ENCODE data around the gene MAML2. TPM values are rescaled to one million over a fixed set of nuclear protein-coding genes. Genes with fewer than 3 reads are reported as not detected.

Gene MAML2
- total RNA-seq, 1 experiment from 2014 or later = 2.1 TPM

- DNase-seq (ENCODE audit: low spot score) = no peak
These were observed 367.7 kb downstream of the MAML2 start for GRCh38 chr11:95975343-95975742.

DNA sequence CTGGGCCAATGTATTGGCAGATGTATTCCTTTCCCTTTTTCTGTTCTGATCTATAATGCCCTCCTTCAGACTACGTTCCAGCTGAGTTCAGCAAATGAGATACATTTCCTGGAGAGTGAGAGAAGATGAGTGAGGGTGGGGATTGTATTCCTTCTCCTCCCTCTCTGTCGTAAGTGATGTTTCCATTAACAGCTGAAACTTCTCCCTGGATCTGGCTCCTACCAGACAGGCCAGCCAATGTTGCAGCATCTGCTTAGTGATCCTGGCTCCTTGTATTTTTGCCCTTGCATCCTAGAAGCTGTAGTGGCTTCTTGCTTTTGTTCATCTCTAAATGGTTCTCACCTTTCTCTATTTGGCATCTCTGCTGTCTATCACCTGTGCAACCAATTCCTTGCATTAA is 370.9 kb downstream of the MAML2 start:
- no peak for DNase-seq (ENCODE audit: low spot score)

DNA sequence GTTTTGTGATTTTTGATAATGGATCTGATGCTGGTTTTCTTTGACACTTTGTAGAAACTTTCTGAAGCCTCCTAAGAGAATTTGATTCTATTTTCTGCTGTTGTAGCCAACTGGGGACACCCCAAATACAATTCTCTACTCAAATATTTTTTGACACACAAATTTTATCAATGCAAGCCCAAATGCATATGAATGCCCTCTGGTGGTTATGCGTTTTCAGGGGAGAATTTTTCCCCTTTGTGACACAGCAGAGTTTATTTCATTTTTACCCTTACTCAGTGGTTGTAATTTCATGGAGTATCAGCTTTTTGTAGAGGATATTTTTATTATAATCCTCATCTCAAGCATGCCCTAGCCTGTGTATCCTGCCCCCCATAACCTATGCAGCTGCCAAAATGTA is 374.4 kb downstream of the MAML2 start:
- DNase-seq (ENCODE audit: low spot score) = no peak

- DNase-seq (ENCODE audit: low spot score) = no peak
These were observed 378.7 kb downstream of the MAML2 start for GRCh38 chr11:95964281-95964680.

DNA sequence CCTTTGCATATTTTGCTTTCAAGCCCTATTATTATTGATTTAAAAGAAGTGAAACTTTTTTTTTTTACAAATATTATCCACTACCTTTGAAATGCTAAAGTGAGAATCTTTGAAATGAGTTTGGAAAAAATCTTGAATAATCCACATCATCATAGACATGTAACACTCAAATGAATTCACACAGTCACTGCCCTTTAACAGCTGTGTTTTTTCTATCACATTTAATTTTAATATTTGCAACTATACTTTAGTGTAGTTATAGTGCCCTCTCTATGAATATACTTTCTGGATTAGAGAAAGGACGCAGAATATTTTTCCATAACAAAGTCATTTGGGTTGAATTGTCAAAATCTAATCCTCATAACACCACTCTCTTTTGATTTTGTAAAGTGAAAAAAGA is 381.2 kb downstream of the MAML2 start:
- no peak for DNase-seq (ENCODE audit: low spot score)

- no peak for DNase-seq (ENCODE audit: low spot score)
These were observed 392.1 kb downstream of the MAML2 start for GRCh38 chr11:95950905-95951304.

DNA sequence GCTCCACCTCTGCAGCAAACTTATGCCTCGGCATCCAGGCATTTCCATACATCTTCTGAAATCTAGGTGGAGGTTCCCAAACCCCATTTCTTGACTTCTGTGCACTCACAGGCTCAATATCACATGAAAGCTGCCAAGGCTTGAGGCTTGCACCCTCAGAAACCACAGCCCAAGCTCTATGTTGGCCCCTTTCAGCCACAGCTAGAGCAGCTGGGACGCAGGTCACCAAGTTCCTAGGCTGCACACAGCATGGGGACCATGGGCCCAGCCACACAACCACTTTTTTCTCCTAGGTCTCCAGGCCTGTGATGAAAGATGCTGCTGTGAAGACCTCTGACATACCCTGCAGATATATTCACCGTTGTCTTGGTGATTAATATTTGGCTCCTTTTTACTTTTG is 394.4 kb downstream of the MAML2 start:
- no peak for DNase-seq (ENCODE audit: low spot score)

- DNase-seq (ENCODE audit: low spot score) = no peak
These were observed 398.4 kb downstream of the MAML2 start for GRCh38 chr11:95944623-95945022.

GRCh38 chr11:95943546-95943945 is 399.4 kb downstream of the MAML2 start:
- no peak for DNase-seq (ENCODE audit: low spot score)

GRCh38 chr11:95939091-95939490 is 403.9 kb downstream of the MAML2 start:
- DNase-seq (ENCODE audit: low spot score) = no peak

- DNase-seq (ENCODE audit: low spot score) = no peak
These were observed 405.6 kb downstream of the MAML2 start for GRCh38 chr11:95937358-95937757.

GRCh38 chr11:95933594-95933993 is 409.4 kb downstream of the MAML2 start:
- DNase-seq (ENCODE audit: low spot score) = no peak

DNA sequence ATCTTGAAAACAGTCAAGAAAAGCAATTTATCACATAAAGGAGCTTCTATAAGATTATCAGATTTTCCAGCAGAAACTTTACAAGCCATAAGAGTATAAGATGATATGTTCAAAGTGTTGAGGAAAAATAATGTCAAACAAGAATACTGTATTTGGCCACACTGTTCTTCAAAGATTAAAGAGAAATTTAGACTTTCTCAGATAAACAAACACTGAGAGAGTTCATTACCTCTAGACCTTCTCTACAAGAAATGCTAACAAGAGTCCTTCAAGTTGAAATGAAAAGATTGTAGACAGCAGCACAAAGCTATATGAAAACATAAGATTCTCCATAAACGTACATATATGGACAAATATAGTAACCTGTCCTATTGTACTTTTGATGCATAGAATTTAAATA is 411.1 kb downstream of the MAML2 start:
- no peak for DNase-seq (ENCODE audit: low spot score)

DNA sequence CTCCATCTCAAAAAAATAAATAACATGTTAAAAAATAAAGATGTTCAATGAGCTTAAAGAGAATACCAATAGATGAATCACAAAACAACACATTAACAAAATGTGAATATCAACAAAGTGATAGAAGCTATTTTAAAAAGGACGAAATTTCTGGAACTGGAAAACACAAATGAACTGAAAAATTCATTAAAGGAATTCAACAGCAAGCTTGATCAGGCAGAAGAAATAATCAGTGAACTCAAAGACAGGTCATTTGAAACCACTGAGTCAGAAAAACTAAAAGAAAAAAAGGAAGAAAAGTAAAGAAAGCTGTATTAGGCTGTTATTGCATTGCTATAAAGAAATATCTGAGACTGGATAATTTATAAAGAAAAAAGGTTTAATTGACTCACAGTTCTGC is 412.0 kb downstream of the MAML2 start:
- DNase-seq (ENCODE audit: low spot score) = no peak

DNA sequence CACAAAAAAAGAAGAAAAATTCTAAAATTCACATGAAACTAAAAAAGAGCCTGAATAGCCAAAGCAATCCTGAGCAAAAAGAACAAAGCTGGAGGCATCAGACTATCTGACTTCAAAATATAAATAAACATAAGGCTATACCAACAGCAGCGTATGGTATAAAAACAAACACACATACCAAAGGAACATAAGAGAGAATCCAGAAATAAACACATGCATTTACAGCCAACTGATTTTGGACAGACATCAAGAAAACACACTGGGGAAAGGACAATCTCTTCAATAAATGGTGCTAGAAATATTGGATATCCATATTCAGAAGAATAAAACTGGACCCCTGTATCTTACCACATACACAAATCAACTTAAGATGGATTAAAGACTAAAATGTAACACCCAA is 416.3 kb downstream of the MAML2 start:
- DNase-seq (ENCODE audit: low spot score) = no peak

Other genes with a start within 250 kb of the MAML2 start
- gene CCDC82, start 46.7 kb upstream of the MAML2 start, total RNA-seq (2014; rRNA removed; shearing (Covaris generic)) = 9.9 and 32.3 TPM in 2 replicates
- 5.9 and 7.8 TPM in 2 replicates for gene JRKL, start 46.8 kb upstream of the MAML2 start, total RNA-seq (2014; rRNA removed; shearing (Covaris generic))